Measurements from ENCODE around the gene IQCC. TPM values are rescaled to one million over a fixed set of nuclear protein-coding genes. Genes with fewer than 3 reads are reported as not detected.

IQCC gene
- total and polyA plus RNA-seq, 7 donors = 0.60 to 3.9 (median 1.8) TPM

GRCh38 chr1:32200226-32201010 lies 5.1 kb upstream of the IQCC start, which contains the start of gene CCDC28B:
TSS of gene CCDC28B (plus strand) at chr1:32200595. CDS start at chr1:32201936, 1,341 bp downstream.
- peak; percentile 90 for DNase-seq
- no peak for TF ChIP-seq CTCF (IDR thresholded peaks at IDR 0.05)
- TF ChIP-seq POLR2A (IDR thresholded peaks at IDR 0.05) = no peak
- TF ChIP-seq POLR2AphosphoS5 (IDR thresholded peaks at IDR 0.05) = peak; percentile 39 to 61 (median 41)
- TF ChIP-seq EP300 (IDR thresholded peaks at IDR 0.05) = no peak
- peaks cover 0 to 40% (median 30%) of the 10 kb centered on the region in 4 donors for H3K4me1 ChIP-seq
- H3K4me3 ChIP-seq = peak within 1 kb of the TSS; percentile 59 to 77 (median 64)
- no peaks in the 10 kb centered on the region for H3K9me3 ChIP-seq
- H3K27me3 ChIP-seq = no peaks in the 10 kb centered on the region
- intact Hi-C loops (cut with DNase I) = no loop called here
- WGBS, 2 donors = 1% methylated on average over 34 of the region's 34 CpGs
- peaks cover 0 to 28% (median 10%) of the 10 kb centered on the region in 4 donors for H3K36me3 ChIP-seq
- H3K27ac ChIP-seq = peak within 1 kb of the TSS; percentile 85 to 90 (median 88)

GRCh38 chr1:32201011-32201855 lies 4.2 kb upstream of the IQCC start:
- no peak for TF ChIP-seq POLR2AphosphoS5 (IDR thresholded peaks at IDR 0.05)
- no peak for TF ChIP-seq POLR2A (IDR thresholded peaks at IDR 0.05)
- TF ChIP-seq EP300 (IDR thresholded peaks at IDR 0.05) = no peak
- no peak for TF ChIP-seq CTCF (IDR thresholded peaks at IDR 0.05)
- peak overlapping the region; percentile 85 to 90 (median 88) for H3K27ac ChIP-seq
- no peaks in the 10 kb centered on the region for H3K27me3 ChIP-seq
- 3 to 5% methylated on average over 26 of the region's 26 CpGs for WGBS, 2 donors
- intact Hi-C loops (cut with DNase I) = no loop called here
- no peaks in the 10 kb centered on the region for H3K9me3 ChIP-seq
- H3K4me3 ChIP-seq = peak overlapping the region; percentile 59 to 77 (median 64)
- H3K4me1 ChIP-seq = peaks cover 0 to 46% (median 35%) of the 10 kb centered on the region in 4 donors
- DNase-seq = peak; percentile 87
- H3K36me3 ChIP-seq = peaks cover 0 to 19% (median 5%) of the 10 kb centered on the region in 4 donors

- Histone ChIP-seq H3K4me3 (peak overlapping the region; percentile 33 to 62 (median 60)), H3K9me3 (no peaks in the 10 kb centered on the region), H3K27me3 (no peaks in the 10 kb centered on the region), H3K4me1 (peaks cover 0 to 44% (median 32%) of the 10 kb centered on the region in 4 donors), H3K36me3 (no peaks in the 10 kb centered on the region), H3K27ac (peak overlapping the region; percentile 25 to 68 (median 66))
- no peak for DNase-seq
- 12 to 51% methylated on average over 26 of the region's 26 CpGs for WGBS, 2 donors
- intact Hi-C loops (cut with DNase I) = loop anchor here (5.0 kb wide), 1 partner anchor 187 kb away; the partner anchor contains the start of gene BSDC1
- no peak for TF ChIP-seq CTCF (IDR thresholded peaks at IDR 0.05)
- TF ChIP-seq POLR2AphosphoS5 (IDR thresholded peaks at IDR 0.05) = no peak
- TF ChIP-seq EP300 (IDR thresholded peaks at IDR 0.05) = no peak
Observed at GRCh38 chr1:32204943-32205361, 519 bp upstream of the IQCC start.

DNA sequence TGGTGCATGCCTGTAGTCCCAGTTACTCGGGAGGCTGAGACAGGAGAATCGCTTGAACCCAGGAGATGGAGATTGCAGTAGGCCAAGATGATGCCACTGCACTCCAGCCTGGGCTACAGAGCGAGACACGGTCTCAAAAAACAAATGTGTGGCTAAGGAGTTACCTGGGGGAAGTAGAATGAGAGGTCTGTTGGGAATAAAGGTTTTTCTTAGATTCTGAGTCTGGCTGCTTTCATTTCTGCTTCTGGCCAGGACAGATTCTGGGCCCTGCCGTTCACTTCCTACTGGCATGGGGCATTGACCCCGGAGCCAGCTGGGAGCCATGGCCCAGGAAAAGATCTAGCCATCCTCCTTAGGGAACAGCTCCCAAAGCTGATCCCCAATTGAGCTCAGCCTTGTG lies 3.0 kb downstream of the IQCC start:
- Histone ChIP-seq H3K9me3 (no peaks in the 10 kb centered on the region), H3K4me1 (peaks cover 0 to 23% (median 17%) of the 10 kb centered on the region in 4 donors), H3K27ac (no peak overlapping the region), H3K27me3 (no peaks in the 10 kb centered on the region), H3K36me3 (no peaks in the 10 kb centered on the region), H3K4me3 (no peak overlapping the region)
- TF ChIP-seq POLR2A (IDR thresholded peaks at IDR 0.05) = no peak
- TF ChIP-seq EP300 (IDR thresholded peaks at IDR 0.05) = no peak
- TF ChIP-seq CTCF (IDR thresholded peaks at IDR 0.05) = no peak
- TF ChIP-seq POLR2AphosphoS5 (IDR thresholded peaks at IDR 0.05) = no peak
- no peak for DNase-seq
- intact Hi-C loops (cut with DNase I) = loop anchor here (5.0 kb wide), 1 partner anchor 184 kb away; the partner anchor contains the start of gene BSDC1
- 64 to 71% methylated on average over 6 of the region's 6 CpGs for WGBS, 2 donors
